ENCODE data around the gene SMIM24.

SMIM24 gene

GRCh38 chr19:3520166-3521103, 40.1 kb upstream of the SMIM24 start:
- Mint-ChIP-seq H3K4me1 (peaks cover 24% of the 10 kb centered on the region), H3K27me3 (no peaks in the 10 kb centered on the region), H3K9me3 (no peaks in the 10 kb centered on the region), H3K4me3 (no peak overlapping the region), H3K27ac (peak overlapping the region; percentile 16), H3K36me3 (peaks cover 20% of the 10 kb centered on the region)
- CTCF ChIA-PET: no interaction called here
- DNase-seq: no peak

DNA sequence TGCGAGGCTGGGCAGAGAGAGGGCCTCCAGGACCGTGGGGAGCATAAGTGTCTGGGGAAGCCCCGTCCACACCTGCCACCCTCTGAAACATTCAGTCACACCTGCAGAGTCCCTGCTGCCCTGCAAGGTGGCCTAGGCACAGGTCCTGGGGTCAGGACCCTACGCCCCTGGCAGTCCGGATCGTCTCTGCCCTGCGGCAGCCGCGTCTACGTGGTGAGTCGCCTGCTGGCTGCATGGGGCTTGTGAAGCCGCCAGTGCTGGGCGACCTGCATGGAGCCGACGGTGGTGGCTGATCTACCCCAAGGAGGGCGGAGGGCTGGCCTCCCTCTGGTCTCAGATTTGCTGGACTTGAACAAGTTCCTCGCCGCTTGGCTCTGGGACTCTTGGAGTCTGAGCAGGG, 38.8 kb upstream of the SMIM24 start:
- H3K27ac Mint-ChIP-seq: no peak overlapping the region
- DNase-seq: no peak
- CTCF ChIA-PET: interaction anchor here (1.1 kb wide), 1 partner anchor 90 kb away, joined by 3 read pairs; no protein-coding TSS in a partner anchor
- peaks cover 18% of the 10 kb centered on the region for H3K36me3 Mint-ChIP-seq
- H3K9me3 Mint-ChIP-seq: no peaks in the 10 kb centered on the region
- no peaks in the 10 kb centered on the region for H3K27me3 Mint-ChIP-seq
- no peak overlapping the region for H3K4me3 Mint-ChIP-seq
- peaks cover 29% of the 10 kb centered on the region for H3K4me1 Mint-ChIP-seq

DNA sequence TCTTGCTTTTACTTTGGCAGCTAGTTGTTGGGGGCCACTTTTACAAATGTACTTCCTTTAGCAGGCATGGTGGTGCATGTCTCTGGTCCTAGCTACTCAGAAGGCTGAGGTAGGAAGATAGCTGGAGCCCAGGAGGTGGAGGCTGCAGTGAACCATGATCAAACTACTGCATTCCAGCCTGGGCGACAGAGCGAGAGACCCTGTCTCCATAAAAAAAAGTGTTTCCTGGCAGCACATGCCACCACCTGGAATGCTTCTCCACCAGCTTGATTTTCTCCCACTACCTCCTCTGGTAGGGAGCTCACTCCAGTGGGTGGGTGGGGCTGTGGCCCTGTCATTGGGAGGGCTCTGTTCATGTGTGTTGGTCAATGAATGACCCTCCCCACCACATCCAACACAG, 38.3 kb upstream of the SMIM24 start:
- Mint-ChIP-seq H3K27ac (no peak overlapping the region), H3K27me3 (no peaks in the 10 kb centered on the region), H3K36me3 (peaks cover 14% of the 10 kb centered on the region), H3K4me3 (no peak overlapping the region), H3K4me1 (peaks cover 29% of the 10 kb centered on the region), H3K9me3 (no peaks in the 10 kb centered on the region)
- CTCF ChIA-PET: interaction anchor here (0.6 to 1.1 kb wide), 2 partner anchors 90 to 100 kb away, joined by 3 read pairs; no protein-coding TSS in a partner anchor
- no peak for DNase-seq

GRCh38 chr19:3518255-3518654, 37.9 kb upstream of the SMIM24 start:
- H3K9me3 Mint-ChIP-seq: no peaks in the 10 kb centered on the region
- no peak overlapping the region for H3K4me3 Mint-ChIP-seq
- CTCF ChIA-PET: interaction anchor here (0.6 to 1.1 kb wide), 2 partner anchors 91 to 100 kb away, joined by 3 read pairs; no protein-coding TSS in a partner anchor
- H3K27me3 Mint-ChIP-seq: no peaks in the 10 kb centered on the region
- H3K4me1 Mint-ChIP-seq: peaks cover 29% of the 10 kb centered on the region
- no peak overlapping the region for H3K27ac Mint-ChIP-seq
- H3K36me3 Mint-ChIP-seq: peaks cover 14% of the 10 kb centered on the region
- no peak for DNase-seq

- H3K27ac Mint-ChIP-seq: no peak overlapping the region
- H3K9me3 Mint-ChIP-seq: no peaks in the 10 kb centered on the region
- H3K4me1 Mint-ChIP-seq: peaks cover 29% of the 10 kb centered on the region
- H3K4me3 Mint-ChIP-seq: no peak overlapping the region
- no peaks in the 10 kb centered on the region for H3K27me3 Mint-ChIP-seq
- CTCF ChIA-PET: no interaction called here
- H3K36me3 Mint-ChIP-seq: peaks cover 14% of the 10 kb centered on the region
- DNase-seq: no peak
These were observed 37.3 kb upstream of the SMIM24 start for GRCh38 chr19:3517638-3518037.

- H3K4me1 Mint-ChIP-seq: peaks cover 29% of the 10 kb centered on the region
- H3K9me3 Mint-ChIP-seq: no peaks in the 10 kb centered on the region
- H3K36me3 Mint-ChIP-seq: peaks cover 14% of the 10 kb centered on the region
- CTCF ChIA-PET: no interaction called here
- no peak overlapping the region for H3K4me3 Mint-ChIP-seq
- peak overlapping the region; percentile 45 for H3K27ac Mint-ChIP-seq
- H3K27me3 Mint-ChIP-seq: no peaks in the 10 kb centered on the region
- DNase-seq: peak; percentile 46
These were observed 36.4 kb upstream of the SMIM24 start for GRCh38 chr19:3516675-3517207.

DNA sequence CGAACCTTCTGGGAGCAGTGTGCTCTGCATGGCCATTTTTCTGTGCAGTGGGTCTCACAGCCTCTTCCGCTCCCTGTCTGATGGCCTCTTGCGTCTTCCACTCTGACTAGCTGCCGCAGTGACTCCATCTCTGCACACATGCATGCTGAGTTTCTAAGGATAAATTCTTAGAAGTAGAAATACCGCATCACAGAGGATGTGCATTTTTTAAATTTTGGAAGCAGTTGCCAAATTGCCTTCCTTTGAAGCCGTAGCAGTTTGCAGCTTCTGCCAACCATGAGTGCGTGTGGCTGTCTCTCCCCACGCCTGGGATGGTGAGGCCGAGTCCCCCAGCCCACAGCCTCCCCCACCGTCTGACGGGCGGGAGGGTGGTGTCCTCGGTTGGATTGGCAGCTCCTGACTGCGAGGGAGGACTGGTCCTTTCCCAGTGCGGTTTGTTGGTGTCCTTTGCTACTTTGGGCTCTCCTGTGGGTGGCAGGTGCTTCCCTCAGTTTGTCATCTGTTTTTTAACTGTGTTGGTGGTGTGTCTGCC, 35.6 kb upstream of the SMIM24 start:
- Mint-ChIP-seq H3K9me3 (no peaks in the 10 kb centered on the region), H3K27ac (no peak overlapping the region), H3K4me3 (no peak overlapping the region), H3K4me1 (peaks cover 26% of the 10 kb centered on the region), H3K36me3 (peaks cover 13% of the 10 kb centered on the region), H3K27me3 (no peaks in the 10 kb centered on the region)
- CTCF ChIA-PET: no interaction called here
- DNase-seq: no peak

- Mint-ChIP-seq H3K9me3 (no peaks in the 10 kb centered on the region), H3K36me3 (peaks cover 15% of the 10 kb centered on the region), H3K27me3 (no peaks in the 10 kb centered on the region), H3K4me3 (no peak overlapping the region), H3K27ac (no peak overlapping the region), H3K4me1 (peaks cover 26% of the 10 kb centered on the region)
- CTCF ChIA-PET: no interaction called here
- DNase-seq: no peak
These were observed 34.6 kb upstream of the SMIM24 start for GRCh38 chr19:3514930-3515329.

DNA sequence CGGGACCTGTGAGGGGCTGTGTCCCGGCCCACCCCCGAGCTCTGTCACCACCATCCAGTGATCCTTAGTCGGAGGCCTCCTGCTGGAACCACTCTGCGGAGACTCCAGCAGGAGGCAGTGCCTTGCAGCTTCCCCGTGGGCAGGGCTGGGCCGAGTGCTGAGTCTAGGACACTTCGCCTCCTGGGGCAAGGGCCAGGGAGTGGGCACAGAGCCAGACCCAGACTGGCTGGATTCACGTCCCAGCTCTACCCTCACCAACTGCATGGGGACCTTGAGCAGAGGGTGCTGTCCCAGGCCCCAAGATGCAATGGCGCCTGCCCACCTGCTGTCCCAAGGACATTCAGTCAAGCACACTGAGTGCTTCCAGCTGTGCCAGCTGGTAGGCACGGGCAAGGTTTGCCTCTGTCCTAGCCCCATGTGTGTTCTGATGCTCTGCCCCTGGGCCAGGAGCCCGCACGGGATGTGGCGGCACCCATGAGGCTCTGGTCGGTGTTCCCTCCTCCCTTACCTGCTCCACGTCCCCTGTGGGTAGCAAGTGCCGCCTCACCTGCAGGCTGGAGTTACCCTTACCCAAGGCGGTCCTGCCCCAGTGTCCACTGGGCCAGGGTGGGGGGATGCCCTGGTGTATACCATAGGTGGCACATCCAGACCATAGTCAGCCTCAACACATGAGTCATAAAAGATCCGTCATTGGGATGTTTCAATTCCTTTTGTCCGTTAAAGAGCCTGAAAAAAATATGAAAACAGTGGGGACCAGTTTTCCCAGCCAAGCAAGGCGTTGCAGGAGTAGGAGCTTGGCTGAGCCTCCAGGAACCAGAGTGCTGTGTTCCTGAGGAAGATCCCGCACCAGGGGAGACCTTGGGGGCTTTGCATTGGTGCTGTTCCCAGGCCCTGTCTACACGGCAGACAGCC, 33.2 kb upstream of the SMIM24 start:
- Mint-ChIP-seq H3K9me3 (no peaks in the 10 kb centered on the region), H3K4me1 (peaks cover 38% of the 10 kb centered on the region), H3K27ac (no peak overlapping the region), H3K4me3 (no peak overlapping the region), H3K27me3 (no peaks in the 10 kb centered on the region), H3K36me3 (peaks cover 26% of the 10 kb centered on the region)
- no peak for DNase-seq
- CTCF ChIA-PET: interaction anchor here (0.5 kb wide), 1 partner anchor 19 kb away, joined by 3 read pairs; no protein-coding TSS in a partner anchor

GRCh38 chr19:3512562-3513228, 32.4 kb upstream of the SMIM24 start:
- Mint-ChIP-seq H3K27ac (no peak overlapping the region), H3K36me3 (peaks cover 27% of the 10 kb centered on the region), H3K4me3 (no peak overlapping the region), H3K9me3 (no peaks in the 10 kb centered on the region), H3K4me1 (peaks cover 43% of the 10 kb centered on the region), H3K27me3 (no peaks in the 10 kb centered on the region)
- CTCF ChIA-PET: interaction anchor here (0.5 kb wide), 1 partner anchor 19 kb away, joined by 3 read pairs; no protein-coding TSS in a partner anchor
- DNase-seq: no peak

GRCh38 chr19:3511506-3512251, 31.4 kb upstream of the SMIM24 start:
- Mint-ChIP-seq H3K4me1 (peaks cover 44% of the 10 kb centered on the region), H3K27me3 (no peaks in the 10 kb centered on the region), H3K9me3 (no peaks in the 10 kb centered on the region), H3K36me3 (peaks cover 35% of the 10 kb centered on the region), H3K4me3 (no peak overlapping the region), H3K27ac (no peak overlapping the region)
- CTCF ChIA-PET: interaction anchor here (1.8 kb wide), 1 partner anchor 33 kb away, joined by 4 read pairs; no protein-coding TSS in a partner anchor
- no peak for DNase-seq

GRCh38 chr19:3510727-3511126, 30.4 kb upstream of the SMIM24 start:
- Mint-ChIP-seq H3K27me3 (no peaks in the 10 kb centered on the region), H3K27ac (no peak overlapping the region), H3K36me3 (peaks cover 34% of the 10 kb centered on the region), H3K4me3 (no peak overlapping the region), H3K9me3 (no peaks in the 10 kb centered on the region), H3K4me1 (peaks cover 41% of the 10 kb centered on the region)
- CTCF ChIA-PET: interaction anchor here (1.8 kb wide), 1 partner anchor 34 kb away, joined by 4 read pairs; no protein-coding TSS in a partner anchor
- DNase-seq: no peak

- peaks cover 45% of the 10 kb centered on the region for H3K4me1 Mint-ChIP-seq
- CTCF ChIA-PET: no interaction called here
- H3K4me3 Mint-ChIP-seq: peak overlapping the region; percentile 49
- H3K27me3 Mint-ChIP-seq: no peaks in the 10 kb centered on the region
- H3K9me3 Mint-ChIP-seq: no peaks in the 10 kb centered on the region
- no peak for DNase-seq
- peaks cover 37% of the 10 kb centered on the region for H3K36me3 Mint-ChIP-seq
- H3K27ac Mint-ChIP-seq: peak overlapping the region; percentile 74
These were observed 29.3 kb upstream of the SMIM24 start for GRCh38 chr19:3509566-3509989.
